Measurements from ENCODE around the gene ITIH1. TPM values are rescaled to one million over a fixed set of nuclear protein-coding genes. Genes with fewer than 3 reads are reported as not detected.
"Not testable (repeated sequence)": the region's sequence is repeated elsewhere in the genome, so short reads cannot be mapped to it uniquely, and the experiment has no call there.

The ITIH1 gene
- total RNA-seq, 1 donor from 2014 or later = not detected

DNA sequence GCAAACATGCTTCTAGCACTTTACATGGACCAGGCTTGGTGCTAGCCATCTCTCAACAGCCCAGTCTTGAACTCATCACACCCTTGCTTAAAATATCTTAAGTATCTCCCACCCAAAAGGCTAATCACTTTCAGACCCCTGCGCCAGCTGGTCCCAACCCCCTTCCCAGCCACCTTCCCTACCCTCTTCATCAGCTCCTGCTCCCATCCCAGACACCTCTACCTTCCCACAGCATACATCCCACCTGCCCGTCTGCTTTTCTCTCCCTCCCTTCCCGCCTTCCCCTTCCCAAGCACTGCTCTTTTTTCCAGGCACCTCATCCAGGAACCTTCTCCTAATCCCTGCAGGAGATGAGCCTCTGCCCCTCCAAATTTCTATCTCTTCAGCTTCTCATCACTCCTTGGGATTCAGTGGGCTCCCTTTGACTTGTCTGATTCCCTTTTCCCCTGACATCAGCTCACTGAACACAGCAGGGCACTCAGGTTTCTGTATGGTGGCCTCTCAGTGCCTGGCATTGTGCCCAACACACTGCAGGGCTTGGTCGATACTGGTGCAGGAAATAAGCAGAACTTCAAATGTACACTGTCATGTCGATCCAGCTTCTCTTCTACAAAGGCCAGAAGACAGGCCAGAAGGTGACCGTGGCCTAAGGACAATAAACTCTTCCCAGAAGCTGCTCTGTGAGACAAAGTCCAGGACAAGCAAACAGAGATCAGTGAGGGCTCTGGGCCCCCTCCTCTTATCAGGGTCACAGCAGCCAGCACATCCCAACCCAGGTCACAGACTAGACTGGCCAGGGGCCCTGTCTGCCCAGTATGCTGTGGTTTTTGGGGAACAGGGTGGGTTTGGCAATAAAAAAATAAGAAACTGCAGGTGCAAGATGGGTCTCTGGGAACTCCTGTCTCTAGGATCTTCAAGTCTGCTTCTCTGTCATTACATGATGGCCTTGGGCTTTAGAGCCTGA lies 2.2 kb upstream of the ITIH1 start:
- Mint-ChIP-seq H3K27me3 (ENCODE audit: unreplicated experiment) (no peaks in the 10 kb centered on the region), H3K27ac (ENCODE audit: unreplicated experiment) (no peak overlapping the region), H3K9me3 (ENCODE audit: unreplicated experiment) (no peaks in the 10 kb centered on the region), H3K4me1 (ENCODE audit: unreplicated experiment) (peaks cover 6% of the 10 kb centered on the region), H3K4me3 (ENCODE audit: unreplicated experiment) (no peak overlapping the region), H3K36me3 (ENCODE audit: unreplicated experiment) (no peaks in the 10 kb centered on the region)
- TF ChIP-seq, protein P1, sequence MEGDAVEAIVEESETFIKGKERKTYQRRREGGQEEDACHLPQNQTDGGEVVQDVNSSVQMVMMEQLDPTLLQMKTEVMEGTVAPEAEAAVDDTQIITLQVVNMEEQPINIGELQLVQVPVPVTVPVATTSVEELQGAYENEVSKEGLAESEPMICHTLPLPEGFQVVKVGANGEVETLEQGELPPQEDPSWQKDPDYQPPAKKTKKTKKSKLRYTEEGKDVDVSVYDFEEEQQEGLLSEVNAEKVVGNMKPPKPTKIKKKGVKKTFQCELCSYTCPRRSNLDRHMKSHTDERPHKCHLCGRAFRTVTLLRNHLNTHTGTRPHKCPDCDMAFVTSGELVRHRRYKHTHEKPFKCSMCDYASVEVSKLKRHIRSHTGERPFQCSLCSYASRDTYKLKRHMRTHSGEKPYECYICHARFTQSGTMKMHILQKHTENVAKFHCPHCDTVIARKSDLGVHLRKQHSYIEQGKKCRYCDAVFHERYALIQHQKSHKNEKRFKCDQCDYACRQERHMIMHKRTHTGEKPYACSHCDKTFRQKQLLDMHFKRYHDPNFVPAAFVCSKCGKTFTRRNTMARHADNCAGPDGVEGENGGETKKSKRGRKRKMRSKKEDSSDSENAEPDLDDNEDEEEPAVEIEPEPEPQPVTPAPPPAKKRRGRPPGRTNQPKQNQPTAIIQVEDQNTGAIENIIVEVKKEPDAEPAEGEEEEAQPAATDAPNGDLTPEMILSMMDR (IDR thresholded peaks at IDR 0.05) = no peak
- peak; percentile 79 for DNase-seq (ENCODE audit: extremely low spot score, unreplicated experiment)

DNA sequence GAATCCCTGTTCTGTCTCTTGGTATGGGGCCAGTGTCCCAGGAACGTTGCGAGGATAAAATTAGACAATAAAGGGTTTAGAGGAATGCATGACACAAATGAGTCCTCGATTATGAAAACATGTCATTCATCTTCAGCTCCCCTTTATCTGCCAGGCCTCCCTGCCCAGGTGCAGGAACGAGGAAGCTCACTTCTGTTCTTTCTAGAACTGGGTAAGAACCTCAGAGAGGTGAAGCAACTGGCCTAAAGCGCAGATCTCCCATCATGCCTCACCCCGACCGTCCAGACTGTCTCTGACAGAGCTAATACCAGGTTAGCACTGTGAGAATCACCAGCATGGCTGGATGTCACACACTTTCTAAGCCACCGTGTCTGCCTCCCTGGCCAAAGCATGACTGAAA lies 1.5 kb upstream of the ITIH1 start:
- Mint-ChIP-seq H3K36me3 (ENCODE audit: unreplicated experiment) (no peaks in the 10 kb centered on the region), H3K9me3 (ENCODE audit: unreplicated experiment) (no peaks in the 10 kb centered on the region), H3K27ac (ENCODE audit: unreplicated experiment) (no peak overlapping the region), H3K27me3 (ENCODE audit: unreplicated experiment) (no peaks in the 10 kb centered on the region), H3K4me1 (ENCODE audit: unreplicated experiment) (peaks cover 6% of the 10 kb centered on the region), H3K4me3 (ENCODE audit: unreplicated experiment) (no peak overlapping the region)
- DNase-seq (ENCODE audit: extremely low spot score, unreplicated experiment) = no peak
- TF ChIP-seq, protein P1 (IDR thresholded peaks at IDR 0.05) = no peak

DNA sequence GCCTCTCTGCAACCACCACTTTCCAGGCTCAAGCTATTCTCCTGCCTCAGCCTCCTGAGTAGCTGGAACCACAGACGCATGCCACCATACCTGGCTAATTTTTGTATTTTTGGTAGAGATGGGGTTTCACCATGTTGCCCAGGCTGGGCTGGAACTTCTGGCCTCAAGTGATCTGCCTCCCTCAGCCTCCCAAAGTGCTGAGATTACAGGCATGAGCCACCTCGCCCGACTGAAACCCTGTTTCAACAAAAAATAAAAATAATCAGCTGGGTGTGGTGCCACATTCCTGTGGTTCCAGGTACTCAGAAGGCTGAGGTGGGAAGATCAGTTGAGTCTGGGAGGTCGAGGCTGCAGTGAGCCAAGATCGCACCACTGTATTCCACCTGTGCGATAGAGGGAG lies 913 bp upstream of the ITIH1 start:
- H3K9me3 Mint-ChIP-seq (ENCODE audit: unreplicated experiment); H3K27me3 Mint-ChIP-seq (ENCODE audit: unreplicated experiment); H3K4me1 Mint-ChIP-seq (ENCODE audit: unreplicated experiment); H3K36me3 Mint-ChIP-seq (ENCODE audit: unreplicated experiment); H3K4me3 Mint-ChIP-seq (ENCODE audit: unreplicated experiment); H3K27ac Mint-ChIP-seq (ENCODE audit: unreplicated experiment): not testable (repeated sequence)
- peak; percentile 57 for DNase-seq (ENCODE audit: extremely low spot score, unreplicated experiment)

GRCh38 chr3:52777959-52778805 lies 783 bp downstream of the ITIH1 start:
- Mint-ChIP-seq H3K9me3 (ENCODE audit: unreplicated experiment) (no peaks in the 10 kb centered on the region), H3K36me3 (ENCODE audit: unreplicated experiment) (no peaks in the 10 kb centered on the region), H3K27me3 (ENCODE audit: unreplicated experiment) (peaks cover 19% of the 10 kb centered on the region), H3K4me1 (ENCODE audit: unreplicated experiment) (no peaks in the 10 kb centered on the region), H3K27ac (ENCODE audit: unreplicated experiment) (no peak overlapping the region), H3K4me3 (ENCODE audit: unreplicated experiment) (no peak overlapping the region)
- DNase-seq (ENCODE audit: extremely low spot score, unreplicated experiment) = peak; percentile 67
- TF ChIP-seq, protein P1 (IDR thresholded peaks at IDR 0.05) = no peak

DNA sequence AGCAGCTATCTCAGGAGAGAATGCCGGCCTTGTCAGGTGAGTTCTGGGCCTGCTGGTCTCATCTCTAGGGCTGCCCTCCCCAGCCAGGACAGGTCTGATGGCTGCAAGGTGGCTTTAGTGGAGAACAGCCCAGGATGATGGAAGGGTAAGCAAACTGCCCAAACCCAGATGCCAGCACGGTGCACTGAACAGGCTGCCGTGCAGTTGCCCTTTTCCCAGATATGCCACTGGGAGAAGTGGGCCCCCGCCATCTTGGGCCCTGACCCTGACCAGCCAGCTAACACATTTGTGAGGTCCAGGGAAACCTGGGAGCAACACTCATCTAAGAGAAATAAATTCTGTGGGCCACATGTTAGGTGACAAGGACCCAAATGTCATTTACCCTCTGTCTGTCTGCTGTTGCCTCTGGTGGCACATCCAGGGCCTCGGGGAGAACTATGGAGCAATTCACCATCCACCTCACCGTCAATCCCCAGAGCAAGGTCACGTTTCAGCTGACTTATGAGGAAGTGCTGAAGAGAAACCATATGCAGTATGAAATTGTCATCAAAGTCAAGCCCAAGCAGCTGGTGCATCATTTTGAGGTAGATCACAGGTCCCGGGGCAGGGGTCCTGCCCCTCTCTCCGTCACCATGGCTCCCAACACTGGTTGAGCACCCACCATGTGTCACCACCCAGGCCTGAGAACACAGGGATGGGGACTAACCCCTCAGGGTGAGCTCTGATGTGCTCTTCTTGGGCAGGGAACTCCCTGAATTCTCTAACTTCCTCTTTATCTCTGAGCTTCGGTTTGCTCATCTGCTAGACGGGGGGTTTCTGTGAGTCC lies 1.8 kb downstream of the ITIH1 start:
- Mint-ChIP-seq H3K4me1 (ENCODE audit: unreplicated experiment) (no peaks in the 10 kb centered on the region), H3K9me3 (ENCODE audit: unreplicated experiment) (no peaks in the 10 kb centered on the region), H3K27ac (ENCODE audit: unreplicated experiment) (no peak overlapping the region), H3K4me3 (ENCODE audit: unreplicated experiment) (no peak overlapping the region), H3K36me3 (ENCODE audit: unreplicated experiment) (no peaks in the 10 kb centered on the region), H3K27me3 (ENCODE audit: unreplicated experiment) (peaks cover 26% of the 10 kb centered on the region)
- TF ChIP-seq, protein P1 (IDR thresholded peaks at IDR 0.05) = no peak
- DNase-seq (ENCODE audit: extremely low spot score, unreplicated experiment) = no peak
